ENCODE data around the gene VN1R2.
"Not testable (repeated sequence)": the region's sequence is repeated elsewhere in the genome, so short reads cannot be mapped to it uniquely, and the experiment has no call there.

Gene VN1R2

GRCh38 chr19:53290758-53291549 is 32.9 kb downstream of the VN1R2 start:
- H4K20me1 ChIP-seq (ENCODE audit: insufficient read depth, low read length), result no peaks in the 10 kb centered on the region
- no peak for TF ChIP-seq EZH2 (optimal IDR thresholded peaks at IDR 0.05; ENCODE audit: low read depth, low read length)
- no peak for TF ChIP-seq EZH2phosphoT487 (IDR thresholded peaks at IDR 0.05; ENCODE audit: low read length)
- no peak for TF ChIP-seq CTCF (IDR thresholded peaks at IDR 0.05; ENCODE audit: low read length)
- H3K9me3 ChIP-seq (replicated peaks; ENCODE audit: insufficient read depth, low read length), result no peaks in the 10 kb centered on the region

GRCh38 chr19:53294786-53295441 is 36.8 kb downstream of the VN1R2 start:
- no peak overlapping the region for H3K4me2 ChIP-seq (ENCODE audit: low read depth, low read length)
- no peaks in the 10 kb centered on the region for H3K4me1 ChIP-seq (ENCODE audit: low read length)
- no peak overlapping the region for H3K27ac ChIP-seq (ENCODE audit: low read length)
- no peak for TF ChIP-seq EZH2 (optimal IDR thresholded peaks at IDR 0.05; ENCODE audit: low read depth, low read length)
- TF ChIP-seq EZH2phosphoT487 (IDR thresholded peaks at IDR 0.05; ENCODE audit: low read length), result no peak
- TF ChIP-seq CTCF (IDR thresholded peaks at IDR 0.05; ENCODE audit: low read length), result no peak
- H3K36me3 ChIP-seq (replicated peaks; ENCODE audit: insufficient read depth, low read length), result no peaks in the 10 kb centered on the region
- H3K27me3 ChIP-seq (replicated peaks; ENCODE audit: insufficient read depth, low read length), result no peaks in the 10 kb centered on the region
- no peak for DNase-seq
- H3F3A ChIP-seq (ENCODE audit: insufficient read depth, low read length), result no peaks in the 10 kb centered on the region
- no peaks in the 10 kb centered on the region for H3K9me2 ChIP-seq (replicated peaks; ENCODE audit: insufficient read depth, low read length)
- H3K9ac ChIP-seq (ENCODE audit: low read length), result no peak overlapping the region
- no peak overlapping the region for H2AFZ ChIP-seq (ENCODE audit: low read length)
- no peaks in the 10 kb centered on the region for H4K20me1 ChIP-seq (ENCODE audit: insufficient read depth, low read length)
- H3K79me2 ChIP-seq (ENCODE audit: low read length), result no peaks in the 10 kb centered on the region
- no peaks in the 10 kb centered on the region for H3K9me3 ChIP-seq (replicated peaks; ENCODE audit: insufficient read depth, low read length)
- H3K4me3 ChIP-seq (ENCODE audit: low read length), result no peak overlapping the region

More at GRCh38 chr19:53290758-53291549, 32.9 kb downstream of the VN1R2 start:
- Histone ChIP-seq H3K9ac (ENCODE audit: low read length) (no peak overlapping the region), H2AFZ (ENCODE audit: low read length) (no peak overlapping the region), H3K79me2 (ENCODE audit: low read length) (no peaks in the 10 kb centered on the region), H3K27me3 (replicated peaks; ENCODE audit: insufficient read depth, low read length) (no peaks in the 10 kb centered on the region), H3F3A (ENCODE audit: insufficient read depth, low read length) (no peaks in the 10 kb centered on the region), H3K36me3 (replicated peaks; ENCODE audit: insufficient read depth, low read length) (no peaks in the 10 kb centered on the region), H3K27ac (ENCODE audit: low read length) (no peak overlapping the region), H3K9me2 (replicated peaks; ENCODE audit: insufficient read depth, low read length) (no peaks in the 10 kb centered on the region), H3K4me2 (ENCODE audit: low read depth, low read length) (no peak overlapping the region), H3K4me3 (ENCODE audit: low read length) (no peak overlapping the region), H3K4me1 (ENCODE audit: low read length) (no peaks in the 10 kb centered on the region)
- no peak for DNase-seq

GRCh38 chr19:53301341-53301740 is 43.2 kb downstream of the VN1R2 start:
- not testable (repeated sequence) for H3K9ac ChIP-seq (ENCODE audit: low read length); H3K36me3 ChIP-seq (replicated peaks; ENCODE audit: insufficient read depth, low read length); H3K9me3 ChIP-seq (replicated peaks; ENCODE audit: insufficient read depth, low read length); H3K4me1 ChIP-seq (ENCODE audit: low read length); H3K27ac ChIP-seq (ENCODE audit: low read length); DNase-seq; H3K27me3 ChIP-seq (replicated peaks; ENCODE audit: insufficient read depth, low read length); H3F3A ChIP-seq (ENCODE audit: insufficient read depth, low read length); H3K9me2 ChIP-seq (replicated peaks; ENCODE audit: insufficient read depth, low read length); H3K4me2 ChIP-seq (ENCODE audit: low read depth, low read length); H3K79me2 ChIP-seq (ENCODE audit: low read length); H2AFZ ChIP-seq (ENCODE audit: low read length); H3K4me3 ChIP-seq (ENCODE audit: low read length); H4K20me1 ChIP-seq (ENCODE audit: insufficient read depth, low read length)

GRCh38 chr19:53308339-53308811 is 50.3 kb downstream of the VN1R2 start:
- DNase-seq, result no peak
- no peaks in the 10 kb centered on the region for H3K27me3 ChIP-seq (replicated peaks; ENCODE audit: insufficient read depth, low read length)
- H3K9ac ChIP-seq (ENCODE audit: low read length), result no peak overlapping the region
- no peak overlapping the region for H3K4me3 ChIP-seq (ENCODE audit: low read length)
- H3K79me2 ChIP-seq (ENCODE audit: low read length), result no peaks in the 10 kb centered on the region
- no peak overlapping the region for H2AFZ ChIP-seq (ENCODE audit: low read length)
- H3K9me2 ChIP-seq (replicated peaks; ENCODE audit: insufficient read depth, low read length), result no peaks in the 10 kb centered on the region
- no peak overlapping the region for H3K27ac ChIP-seq (ENCODE audit: low read length)
- no peaks in the 10 kb centered on the region for H3K9me3 ChIP-seq (replicated peaks; ENCODE audit: insufficient read depth, low read length)
- no peaks in the 10 kb centered on the region for H3K4me1 ChIP-seq (ENCODE audit: low read length)
- no peak overlapping the region for H3K4me2 ChIP-seq (ENCODE audit: low read depth, low read length)
- H3K36me3 ChIP-seq (replicated peaks; ENCODE audit: insufficient read depth, low read length), result no peaks in the 10 kb centered on the region
- no peaks in the 10 kb centered on the region for H4K20me1 ChIP-seq (ENCODE audit: insufficient read depth, low read length)
- no peaks in the 10 kb centered on the region for H3F3A ChIP-seq (ENCODE audit: insufficient read depth, low read length)
- TF ChIP-seq EZH2phosphoT487 (IDR thresholded peaks at IDR 0.05; ENCODE audit: low read length) (no peak), EZH2 (optimal IDR thresholded peaks at IDR 0.05; ENCODE audit: low read depth, low read length) (no peak), CTCF (IDR thresholded peaks at IDR 0.05; ENCODE audit: low read length) (no peak)
